Measurements from ENCODE around the gene TECTA.

The TECTA gene

GRCh38 chr11:121179306-121179705 lies 78.3 kb downstream of the TECTA start:
- DNase-seq: no peak

- no peak for DNase-seq
Measured at GRCh38 chr11:121180183-121180582, 79.1 kb downstream of the TECTA start.

- no peak for DNase-seq
Measured at GRCh38 chr11:121188776-121189175, 87.7 kb downstream of the TECTA start.

GRCh38 chr11:121191818-121192217 lies 90.8 kb downstream of the TECTA start:
- no peak for DNase-seq

- DNase-seq: peak; percentile 53
Measured at GRCh38 chr11:121194731-121195596, 93.9 kb downstream of the TECTA start.

GRCh38 chr11:121198491-121198890 lies 97.4 kb downstream of the TECTA start:
- no peak for DNase-seq

GRCh38 chr11:121199516-121199915 lies 98.5 kb downstream of the TECTA start:
- no peak for DNase-seq

- DNase-seq: no peak
Measured at GRCh38 chr11:121206810-121207209, 105.8 kb downstream of the TECTA start.

- no peak for DNase-seq
Measured at GRCh38 chr11:121207485-121208115, 106.6 kb downstream of the TECTA start.

GRCh38 chr11:121210445-121211080 lies 109.5 kb downstream of the TECTA start:
- no peak for DNase-seq

- DNase-seq: no peak
Measured at GRCh38 chr11:121211626-121212025, 110.6 kb downstream of the TECTA start.

- no peak for DNase-seq
Measured at GRCh38 chr11:121212536-121213361, 111.7 kb downstream of the TECTA start.

- DNase-seq: no peak
Measured at GRCh38 chr11:121213362-121213893, 112.4 kb downstream of the TECTA start.

GRCh38 chr11:121214861-121215260 lies 113.8 kb downstream of the TECTA start:
- DNase-seq: no peak

GRCh38 chr11:121221496-121222200 lies 120.6 kb downstream of the TECTA start:
- DNase-seq: no peak

- no peak for DNase-seq
Measured at GRCh38 chr11:121223161-121223560, 122.1 kb downstream of the TECTA start.

- no peak for DNase-seq
Measured at GRCh38 chr11:121225382-121225781, 124.3 kb downstream of the TECTA start.

- no peak for DNase-seq
Measured at GRCh38 chr11:121226415-121227263, 125.6 kb downstream of the TECTA start.

GRCh38 chr11:121228851-121229250 lies 127.8 kb downstream of the TECTA start:
- DNase-seq: no peak

GRCh38 chr11:121229495-121230215 lies 128.6 kb downstream of the TECTA start:
- no peak for DNase-seq
